Right lobe of liver (tissue), 6 donors: ENCODE measurements around the gene RGL1. TPM values are rescaled to one million over a fixed set of nuclear protein-coding genes. Genes with fewer than 3 reads are reported as not detected.

Experiments
- ATAC-seq, 4 donors: fragments of 200-7000 bp; cut with Tn5 transposase; one replicate each; pipeline ENCODE4 v1.9.1; 2020; ENCODE audit warnings: mild to moderate bottlenecking in 4 of 4, moderate library complexity in 4 of 4
- DNase-seq, 3 donors: peaks; one replicate each; pipeline ENCODE4 v3.0.0-alpha.2; 2020
- H3K27ac ChIP-seq, 3 donors: fragments of 200-600 bp; one replicate each; pipeline ENCODE4 v1.8.0; 2022
- H3K27me3 ChIP-seq, 2 donors: fragments of 200-600 bp; one replicate each; pipeline ENCODE4 v1.8.0; 2022
- H3K36me3 ChIP-seq, 4 donors: fragments of 200-600 bp; sonication (generic) in 1 of 4; one replicate each; pipeline versions ENCODE4 v1.5.1 to v1.8.0; 2017 to 2022; ENCODE audit warnings: control low read depth in 1 of 4
- H3K4me1 ChIP-seq, 4 donors: fragments of 200-600 bp; sonication (generic) in 1 of 4; one replicate each; pipeline versions ENCODE4 v1.5.1 to v1.8.0; 2017 to 2022; ENCODE audit warnings: control low read depth in 1 of 4
- H3K4me3 ChIP-seq, 3 donors: fragments of 200-600 bp; one replicate each; pipeline ENCODE4 v1.8.0; 2022
- H3K9me3 ChIP-seq, 4 donors: fragments of 200-600 bp; sonication (generic) in 1 of 4; one replicate each; pipeline versions ENCODE4 v1.5.1 to v1.8.0; 2017 to 2022; ENCODE audit warnings: control low read depth in 1 of 4
- POLR2A ChIP-seq: fragments of 450-650 bp; IDR thresholded peaks from one replicate; pipeline ENCODE4 v1.6.1; 2017; ENCODE audit warnings: antibody characterized with exemption, mild to moderate bottlenecking
- WGBS: methylation state at CpG from one replicate; pipeline ENCODE4 v1.1.6; 2018; ENCODE audit warnings: low coverage, low lambda C conversion rate; ENCODE audit not compliant: insufficient coverage; ENCODE audit errors: missing lambda C conversion rate; 5-methylcytosine and 5-hydroxymethylcytosine counted together
- intact Hi-C, 2 donors: fragments of 100-400 bp; cut with DNase I; formaldehyde crosslinking; loops; one replicate each; pipeline versions ENCODE4 v1.11.2 to v1.14.1; 2022
- total RNA-seq, 6 experiments: library from RNA; depleted of rRNA in 2 of 6; stranded (reverse); fragments of >200 nt in 2 of 6; fragmentation: NEBNext Ultra II Directional in 3 of 6; extraction: Animal tissue kit (Norgen Biotek cat#: 25700) in 3 of 6; gene quantifications; one replicate each; pipeline versions ENCODE4 v1.1.0 to v1.2.4, GENCODE V29; 2016 to 2023
- TF ChIP-seq, protein P1 (sequence below), 4 donors: fragments of 200-600 bp in 3 of 4; fragments of 450-650 bp in 1 of 4; IDR thresholded peaks; one replicate each; pipeline versions ENCODE4 v1.5.1 to v1.8.0; 2016 to 2022; ENCODE audit warnings: antibody characterized with exemption in 4 of 4, mild to moderate bottlenecking in 2 of 4
- donor health status: DM: no; HTN: yes; CAD: no.
- donor health status: DM: no; HTN: no; CAD: no.
- donor health status: DM: no; HTN: no; CAD: no.
- donor health status: DM: no; HTN: yes; CAD: no.
- donor health status: DM: no; HTN: yes; CAD: no.

Gene RGL1
- total RNA-seq, 6 experiments from 2014 or later = 5.5 to 13.1 (median 6.9) TPM

DNA sequence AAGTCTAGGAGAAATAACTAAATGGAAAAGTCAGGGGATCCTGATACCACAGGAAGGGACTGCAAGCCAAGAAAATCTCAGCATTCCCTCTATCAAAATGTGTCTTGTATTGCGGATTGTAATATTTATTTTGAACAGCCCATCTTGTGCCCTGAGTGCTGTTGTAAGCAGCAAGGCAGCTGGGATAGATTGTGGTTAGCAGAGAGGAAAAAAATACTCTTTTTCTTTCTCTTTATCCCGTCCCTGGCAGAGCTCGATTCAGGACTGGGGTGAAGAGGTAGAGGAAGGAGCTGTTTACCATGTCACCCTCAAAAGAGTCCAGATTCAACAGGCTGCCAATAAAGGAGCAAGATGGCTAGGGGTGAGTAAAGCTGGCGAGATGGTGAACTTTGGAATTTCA lies 1.2 kb downstream of the RGL1 start:
- no peaks in the 10 kb centered on the region for H3K9me3 ChIP-seq
- H3K36me3 ChIP-seq = no peaks in the 10 kb centered on the region
- H3K4me3 ChIP-seq = peak overlapping the region; percentile 52 to 58 (median 56)
- H3K27me3 ChIP-seq = no peaks in the 10 kb centered on the region
- TF ChIP-seq POLR2A = no peak
- TF ChIP-seq, protein P1, sequence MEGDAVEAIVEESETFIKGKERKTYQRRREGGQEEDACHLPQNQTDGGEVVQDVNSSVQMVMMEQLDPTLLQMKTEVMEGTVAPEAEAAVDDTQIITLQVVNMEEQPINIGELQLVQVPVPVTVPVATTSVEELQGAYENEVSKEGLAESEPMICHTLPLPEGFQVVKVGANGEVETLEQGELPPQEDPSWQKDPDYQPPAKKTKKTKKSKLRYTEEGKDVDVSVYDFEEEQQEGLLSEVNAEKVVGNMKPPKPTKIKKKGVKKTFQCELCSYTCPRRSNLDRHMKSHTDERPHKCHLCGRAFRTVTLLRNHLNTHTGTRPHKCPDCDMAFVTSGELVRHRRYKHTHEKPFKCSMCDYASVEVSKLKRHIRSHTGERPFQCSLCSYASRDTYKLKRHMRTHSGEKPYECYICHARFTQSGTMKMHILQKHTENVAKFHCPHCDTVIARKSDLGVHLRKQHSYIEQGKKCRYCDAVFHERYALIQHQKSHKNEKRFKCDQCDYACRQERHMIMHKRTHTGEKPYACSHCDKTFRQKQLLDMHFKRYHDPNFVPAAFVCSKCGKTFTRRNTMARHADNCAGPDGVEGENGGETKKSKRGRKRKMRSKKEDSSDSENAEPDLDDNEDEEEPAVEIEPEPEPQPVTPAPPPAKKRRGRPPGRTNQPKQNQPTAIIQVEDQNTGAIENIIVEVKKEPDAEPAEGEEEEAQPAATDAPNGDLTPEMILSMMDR (IDR thresholded peaks at IDR 0.05) = no peak
- DNase-seq = no peak
- intact Hi-C loops = no loop called here
- H3K27ac ChIP-seq = peak overlapping the region; percentile 22 to 79 (median 57)
- H3K4me1 ChIP-seq = no peaks in the 10 kb centered on the region
- WGBS = 46% methylated on average over 4 of the region's 4 CpGs
- ATAC-seq = no peak

DNA sequence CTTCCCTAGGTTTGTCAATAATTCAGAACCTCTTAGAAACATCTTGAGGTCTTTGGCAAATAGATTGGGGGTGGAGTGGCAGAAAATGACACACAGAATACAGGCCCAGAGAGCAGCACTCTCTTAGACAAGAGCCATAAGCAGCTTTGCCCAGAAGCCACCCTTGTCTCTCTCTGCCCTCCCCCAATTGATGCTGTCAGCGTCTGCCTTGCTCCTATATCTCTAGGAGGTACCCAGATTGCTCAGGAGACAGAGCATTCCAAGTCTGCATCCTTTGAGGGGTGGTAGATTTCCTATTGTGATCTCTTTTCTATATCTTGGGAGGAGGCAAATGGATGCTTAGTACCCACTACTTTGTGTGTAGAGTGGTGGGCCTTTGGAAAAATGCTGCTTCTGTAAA lies 1.8 kb downstream of the RGL1 start:
- Histone ChIP-seq H3K36me3 (no peaks in the 10 kb centered on the region), H3K27ac (peak overlapping the region; percentile 22 to 79 (median 57))
- ATAC-seq = no peak

DNA sequence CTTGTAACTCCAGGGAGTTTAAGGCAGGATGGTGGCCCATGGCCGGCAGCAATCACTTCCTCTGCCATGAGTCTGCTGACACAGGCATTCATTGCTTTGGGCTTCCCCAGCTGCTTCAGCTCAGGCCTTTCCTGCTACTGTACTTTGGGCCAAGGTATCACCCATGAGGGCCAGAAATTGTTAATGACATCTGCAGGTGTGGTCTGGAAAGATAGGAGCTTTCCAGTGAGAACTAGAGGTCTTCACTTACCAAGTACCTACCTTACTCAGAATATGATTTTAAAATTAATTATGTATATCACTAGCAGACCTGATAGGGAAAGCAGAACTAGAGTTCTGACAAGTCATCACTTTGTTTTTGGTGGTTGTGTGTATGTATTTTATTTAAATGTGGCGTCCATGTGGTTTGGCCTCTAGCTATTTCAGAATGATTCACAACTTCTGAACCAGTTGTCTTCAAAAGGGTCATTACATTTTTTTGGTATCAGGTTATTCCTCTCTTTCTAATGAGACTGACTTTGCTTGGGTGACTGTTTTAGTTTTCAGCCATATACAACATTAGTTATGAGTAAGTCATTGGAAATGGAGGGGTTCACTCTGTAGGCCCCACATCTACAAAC lies 2.7 kb downstream of the RGL1 start:
- intact Hi-C loops = no loop called here
- ATAC-seq (peak; percentile 40 to 60 (median 46)), DNase-seq (peak in 1 of 3 donors; percentile 28)
- Histone ChIP-seq H3K4me1 (no peaks in the 10 kb centered on the region), H3K27ac (peak overlapping the region in 1 of 3 donors; percentile 79), H3K4me3 (peak overlapping the region in 1 of 3 donors; percentile 52), H3K36me3 (no peaks in the 10 kb centered on the region), H3K27me3 (no peaks in the 10 kb centered on the region), H3K9me3 (no peaks in the 10 kb centered on the region)
- 71% methylated on average over 1 of the region's 2 CpGs for WGBS
- peak; percentile 23 for TF ChIP-seq POLR2A
- TF ChIP-seq, protein P1 (IDR thresholded peaks at IDR 0.05) = no peak

More for the DNA sequence above, 1.8 kb downstream of the RGL1 start:
- TF ChIP-seq, protein P1 (IDR thresholded peaks at IDR 0.05) = no peak
- no peaks in the 10 kb centered on the region for H3K9me3 ChIP-seq
- 50% methylated on average over 1 of the region's 1 CpG for WGBS
- H3K27me3 ChIP-seq = no peaks in the 10 kb centered on the region
- H3K4me3 ChIP-seq = peak overlapping the region; percentile 52 to 58 (median 56)
- intact Hi-C loops = no loop called here
- H3K4me1 ChIP-seq = no peaks in the 10 kb centered on the region
- DNase-seq = no peak

DNA sequence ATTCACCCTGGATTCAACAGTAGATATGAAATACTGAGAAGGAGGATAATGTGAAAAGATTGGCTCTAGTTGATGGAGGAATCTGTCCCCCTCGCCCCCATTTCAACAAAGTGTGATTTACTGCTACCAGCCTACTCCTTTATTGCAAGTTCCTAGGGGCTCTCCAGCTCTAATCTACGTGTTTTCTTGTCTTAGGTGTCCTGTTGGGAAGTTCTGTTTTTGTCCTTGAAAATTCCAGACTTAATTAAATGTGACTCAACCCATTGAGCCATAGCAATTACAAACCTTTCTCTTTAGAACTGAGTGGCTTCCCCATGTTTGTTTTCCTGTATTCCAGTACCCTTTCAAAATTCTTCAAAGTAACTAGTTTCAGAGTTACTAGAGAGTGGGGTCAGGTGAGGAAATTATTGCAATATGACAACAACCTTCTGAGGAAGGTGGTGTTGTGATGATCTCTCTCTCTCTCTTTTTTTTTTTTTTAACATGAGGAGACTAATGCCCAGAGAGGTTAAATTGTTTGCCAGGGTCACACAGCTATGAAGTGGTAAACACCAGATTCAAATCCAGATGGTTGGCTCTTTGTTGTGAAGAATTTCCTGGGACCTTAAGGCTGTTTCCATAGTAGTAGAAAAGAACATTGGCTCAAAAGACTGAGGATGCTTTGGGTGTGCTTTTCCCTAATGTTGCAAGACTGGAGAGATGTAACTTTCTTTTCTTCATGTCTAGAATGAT lies 3.5 kb downstream of the RGL1 start:
- no peaks in the 10 kb centered on the region for H3K4me1 ChIP-seq
- H3K4me3 ChIP-seq = peak overlapping the region in 1 of 3 donors; percentile 11
- no peak for DNase-seq
- WGBS = 36% methylated on average over 2 of the region's 2 CpGs
- intact Hi-C loops = no loop called here
- no peaks in the 10 kb centered on the region for H3K27me3 ChIP-seq
- ATAC-seq = no peak
- H3K27ac ChIP-seq = no peak overlapping the region
- TF ChIP-seq POLR2A = no peak
- TF ChIP-seq, protein P1 (IDR thresholded peaks at IDR 0.05) = no peak
- no peaks in the 10 kb centered on the region for H3K9me3 ChIP-seq
- no peaks in the 10 kb centered on the region for H3K36me3 ChIP-seq
